DMS53 (cell line): ENCODE measurements around the gene PWP2.
"Not testable (repeated sequence)": the region's sequence is repeated elsewhere in the genome, so short reads cannot be mapped to it uniquely, and the experiment has no call there.

ENCODE experiments used
- DNase-seq: peaks from one replicate; lab custom pipeline; 2025; lab: John Stamatoyannopoulos, UW

The PWP2 gene

GRCh38 chr21:44138039-44138438 lies 30.8 kb downstream of the PWP2 start:
- not testable (repeated sequence) for DNase-seq

- DNase-seq: not testable (repeated sequence)
These were observed 32.8 kb downstream of the PWP2 start for GRCh38 chr21:44139787-44140551.

GRCh38 chr21:44140552-44140932 lies 33.3 kb downstream of the PWP2 start:
- not testable (repeated sequence) for DNase-seq

- DNase-seq: not testable (repeated sequence)
These were observed 35.3 kb downstream of the PWP2 start for GRCh38 chr21:44142470-44142869.

GRCh38 chr21:44143380-44143779 lies 36.2 kb downstream of the PWP2 start:
- not testable (repeated sequence) for DNase-seq

- not testable (repeated sequence) for DNase-seq
These were observed 36.8 kb downstream of the PWP2 start for GRCh38 chr21:44143996-44144395.

GRCh38 chr21:44144784-44145602 lies 37.8 kb downstream of the PWP2 start:
- not testable (repeated sequence) for DNase-seq

GRCh38 chr21:44145616-44146015 lies 38.4 kb downstream of the PWP2 start:
- DNase-seq: not testable (repeated sequence)

- not testable (repeated sequence) for DNase-seq
These were observed 39.9 kb downstream of the PWP2 start for GRCh38 chr21:44147108-44147507.

- DNase-seq: not testable (repeated sequence)
These were observed 43.1 kb downstream of the PWP2 start for GRCh38 chr21:44150255-44150654.

GRCh38 chr21:44153214-44153888 lies 46.2 kb downstream of the PWP2 start:
- DNase-seq: not testable (repeated sequence)

GRCh38 chr21:44153889-44154228 lies 46.7 kb downstream of the PWP2 start:
- not testable (repeated sequence) for DNase-seq

- DNase-seq: not testable (repeated sequence)
These were observed 47.6 kb downstream of the PWP2 start for GRCh38 chr21:44154816-44155230.

GRCh38 chr21:44155231-44155993 lies 48.2 kb downstream of the PWP2 start:
- DNase-seq: not testable (repeated sequence)

- not testable (repeated sequence) for DNase-seq
These were observed 48.8 kb downstream of the PWP2 start for GRCh38 chr21:44155994-44156380.

GRCh38 chr21:44157439-44158081 lies 50.4 kb downstream of the PWP2 start:
- not testable (repeated sequence) for DNase-seq

- DNase-seq: not testable (repeated sequence)
These were observed 50.9 kb downstream of the PWP2 start for GRCh38 chr21:44158082-44158468.

GRCh38 chr21:44159349-44160297 lies 52.4 kb downstream of the PWP2 start:
- DNase-seq: not testable (repeated sequence)

- not testable (repeated sequence) for DNase-seq
These were observed 53.1 kb downstream of the PWP2 start for GRCh38 chr21:44160298-44160672.

- not testable (repeated sequence) for DNase-seq
These were observed 53.6 kb downstream of the PWP2 start for GRCh38 chr21:44160821-44161220.
